GM12878 (cell line): Measurements from ENCODE around the gene ITGA3. TPM values are rescaled to one million over a fixed set of nuclear protein-coding genes. Genes with fewer than 3 reads are reported as not detected.

Source experiments
- ATAC-seq: fragments of 200-7000 bp; cut with Tn5 transposase; 3 replicates; pipeline ENCODE4 v1.9.1; 2020; ENCODE audit warnings: mild to moderate bottlenecking, moderate library complexity
- BruUV-seq: library from RNA; stranded (reverse); fragments of 400-500 nt; replicated peaks from 2 replicates; lab custom pipeline; 2021; lab: Mats Ljungman, UMichigan
- CTCF ChIA-PET: fragments of 300-600 bp; sonication (Branson Sonifier 250); formaldehyde crosslinking; extraction: SDS; loops from one replicate; lab custom pipeline; 2021; ENCODE audit warnings: inconsistent platforms; lab: Yijun Ruan, JAX
- POLR2A ChIA-PET: fragments of 350-600 bp; formaldehyde crosslinking; extraction: SDS; loops from one replicate; lab custom pipeline; 2021; ENCODE audit warnings: inconsistent platforms; lab: Charles Lee
- RAD21 ChIA-PET: fragments of 300-600 bp; sonication (Branson Sonifier 250); formaldehyde crosslinking; loops from one replicate; lab custom pipeline; 2023; ENCODE audit warnings: antibody characterized with exemption; ENCODE audit not compliant: unreplicated experiment; lab: Charles Lee
- SMC1A ChIA-PET: fragments of 300-600 bp; sonication (Branson Sonifier 250); formaldehyde crosslinking; loops from one replicate; lab custom pipeline; 2023; ENCODE audit not compliant: unreplicated experiment, uncharacterized antibody; lab: Charles Lee
- DNase-seq: peaks from one replicate; pipeline ENCODE4 v3.0.0-alpha.2; 2011; ENCODE audit warnings: low read depth, low spot score
- FAIRE-seq: peaks from 3 replicates; lab custom pipeline; 2011; peaks lifted over from hg19 to GRCh38; lab: Jason Lieb, UNC
- H2AFZ ChIP-seq: 2 replicates; pipeline ENCODE4 v1.6.0; 2011; ENCODE audit warnings: low read depth, low read length, control low read depth; ENCODE audit not compliant: control insufficient read depth
- H3K27ac ChIP-seq: 2 replicates; pipeline ENCODE4 v1.5.1; 2011; ENCODE audit warnings: control low read depth; ENCODE audit not compliant: control insufficient read depth, insufficient read depth
- H3K27me3 ChIP-seq, 2 experiments: replicated peaks in 1 of 2; 2 replicates each; pipeline versions ENCODE4 v1.6.0 to v1.6.1; 2011; ENCODE audit warnings: low read length in 1 of 2; ENCODE audit not compliant: control insufficient read depth in 2 of 2, insufficient read depth in 2 of 2
- H3K36me3 ChIP-seq, 2 experiments: 2 replicates each; pipeline ENCODE4 v1.5.1; 2011; ENCODE audit warnings: low read length in 1 of 2; ENCODE audit not compliant: control insufficient read depth in 2 of 2, insufficient read depth in 2 of 2
- H3K4me1 ChIP-seq: 2 replicates; pipeline ENCODE4 v1.6.1; 2011; ENCODE audit warnings: mild to moderate bottlenecking, low read length, moderate library complexity, mixed read lengths; ENCODE audit not compliant: control insufficient read depth, insufficient read depth
- H3K4me2 ChIP-seq: 2 replicates; pipeline ENCODE4 v1.6.0; 2011; ENCODE audit warnings: control low read depth; ENCODE audit not compliant: control insufficient read depth, insufficient read depth
- H3K4me3 ChIP-seq: fragments of 200-600 bp; sonication (generic); 2 replicates; pipeline ENCODE4 v1.5.1; 2016
- H3K79me2 ChIP-seq: 2 replicates; pipeline ENCODE4 v1.6.0; 2011; ENCODE audit warnings: low read length; ENCODE audit not compliant: control insufficient read depth, insufficient read depth
- H3K9ac ChIP-seq: 2 replicates; pipeline ENCODE4 v1.8.0; 2011; ENCODE audit warnings: low read length, control low read depth, mixed read lengths; ENCODE audit not compliant: control insufficient read depth, insufficient read depth
- H3K9me3 ChIP-seq: replicated peaks from 3 replicates; pipeline ENCODE4 v1.5.1; 2011; ENCODE audit warnings: mild to moderate bottlenecking, low read length; ENCODE audit not compliant: control insufficient read depth, insufficient read depth
- H4K20me1 ChIP-seq: 2 replicates; pipeline ENCODE4 v1.6.0; 2011; ENCODE audit not compliant: control insufficient read depth, insufficient read depth
- BACH1 ChIP-seq: fragments of 450-650 bp; IDR thresholded peaks from 2 replicates; pipeline ENCODE4 v1.6.1; 2017; ENCODE audit warnings: mild to moderate bottlenecking, borderline replicate concordance
- CEBPZ ChIP-seq: fragments of 150-350 bp; IDR thresholded peaks from 2 replicates; pipeline ENCODE4 v1.6.1; 2016; ENCODE audit warnings: low read depth, low read length
- KAT2A ChIP-seq: conservative IDR thresholded peaks from 2 replicates; pipeline ENCODE4 v1.6.1; 2011; ENCODE audit warnings: low read depth, low read length; ENCODE audit not compliant: control insufficient read depth
- PAX5 ChIP-seq: IDR thresholded peaks from 2 replicates; pipeline ENCODE4 v1.6.1; 2011; ENCODE audit warnings: low read depth, low read length, borderline replicate concordance
- PRDM15 ChIP-seq: fragments of 450-650 bp; formaldehyde crosslinking; IDR thresholded peaks from 2 replicates; pipeline ENCODE4 v1.4.0; 2020; ENCODE audit warnings: mild to moderate bottlenecking, moderate library complexity
- RCOR1 ChIP-seq: conservative IDR thresholded peaks from 2 replicates; pipeline ENCODE4 v1.6.1; 2012; ENCODE audit warnings: low read depth, low read length, improper control_type of control experiment
- SMARCA5 ChIP-seq: fragments of 450-650 bp; IDR thresholded peaks from 2 replicates; pipeline ENCODE4 v1.6.1; 2017; ENCODE audit warnings: mild to moderate bottlenecking
- WGBS: methylation state at CpG from one replicate; pipeline ENCODE4 v1.1.6; 2016; ENCODE audit warnings: low lambda C conversion rate; ENCODE audit not compliant: insufficient replicate concordance, insufficient coverage; ENCODE audit errors: missing lambda C conversion rate; 5-methylcytosine and 5-hydroxymethylcytosine counted together
- in situ Hi-C: fragments of 300-500 bp; cut with MboI; formaldehyde crosslinking; loops from 9 replicates; pipeline ENCODE4 v1.14.3; 2018; ENCODE audit warnings: mixed read lengths
- intact Hi-C: fragments of 100-400 bp; cut with micrococcal nuclease; formaldehyde crosslinking; loops from one replicate; pipeline ENCODE4 v1.14.2; 2022; ENCODE audit not compliant: unreplicated experiment
- polyA plus RNA-seq, 11 experiments: library from polyadenylated mRNA; depleted of rRNA in 4 of 11; unstranded in 6 of 11; stranded (reverse) in 5 of 11; fragments of >200 nt; fragmentation: Nextera tagmentation in 4 of 11; fragmentation: Illumina TruSeq in 1 of 11; extraction: Ambion mirVana in 4 of 11; extraction: Trizol in 1 of 11; gene quantifications; 1 replicate in 1 of 11; 2 replicates in 10 of 11; pipeline versions ENCODE4 v1.2.1 to v1.2.3, GENCODE V29; 2011 to 2016; ENCODE audit warnings: inconsistent platforms in 2 of 11, missing spikeins in 2 of 11, low read depth in 1 of 11
- total RNA-seq, 4 experiments: library from RNA; depleted of rRNA in 3 of 4; stranded (reverse); fragments of >200 nt in 3 of 4; fragmentation: Illumina TruSeq in 1 of 4; extraction: Trizol in 1 of 4; gene quantifications; 2 replicates each; pipeline versions ENCODE4 v1.2.1 to v1.2.3, GENCODE V29; 2013 to 2021
- TF ChIP-seq, protein P1 (sequence below): fragments of 450-650 bp; IDR thresholded peaks from 2 replicates; pipeline ENCODE4 v1.6.1; 2017; ENCODE audit warnings: antibody characterized with exemption, mild to moderate bottlenecking, moderate library complexity

The ITGA3 gene
- total and polyA plus RNA-seq, 10 of the 15 experiments (the other 5 are each of a cell fraction or from before 2014, with no cell fraction given) = 0.29 to 13.4 (median 6.6) TPM

DNA sequence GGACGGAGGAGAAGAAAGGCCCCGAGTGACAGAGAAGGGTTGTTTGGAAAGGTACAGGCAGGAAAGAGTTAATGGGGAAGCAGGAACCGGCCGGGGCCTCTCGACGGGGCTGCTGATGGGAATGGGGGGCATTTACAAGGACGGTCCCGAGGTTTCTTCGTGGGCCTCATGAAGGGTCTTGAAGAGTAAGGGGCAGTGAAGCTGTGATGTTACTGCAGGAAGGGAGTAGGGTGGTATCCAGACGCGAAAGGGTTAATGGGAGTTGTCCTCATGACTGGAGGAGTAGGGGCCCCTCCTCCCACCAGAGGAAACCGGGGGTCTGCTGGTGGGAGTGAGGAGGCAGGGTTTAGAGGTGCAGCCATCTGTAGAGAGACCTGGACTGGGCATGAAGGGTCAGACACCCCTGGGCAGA, 39.7 kb downstream of the ITGA3 start (continued):
- TF ChIP-seq CEBPZ (no peak), SMARCA5 (peak; percentile 49; the same call in 1 of the 2 replicates)

GRCh38 chr17:50096092-50096491, 40.2 kb downstream of the ITGA3 start:
- Histone ChIP-seq H2AFZ (no peak overlapping the region), H3K9ac (peak overlapping the region; percentile 66; the same call in 1 of the 2 replicates), H3K79me2 (no peaks in the 10 kb centered on the region), H3K27me3 (no peaks in the 10 kb centered on the region), H3K4me3 (peak overlapping the region; percentile 85), H3K4me1 (peaks cover 17% of the 10 kb centered on the region), H3K36me3 (no peaks in the 10 kb centered on the region), H3K27ac (no peak overlapping the region), H3K4me2 (peak overlapping the region; percentile 98), H4K20me1 (no peaks in the 10 kb centered on the region), H3K9me3 (no peaks in the 10 kb centered on the region)
- RAD21 ChIA-PET = no interaction called here
- POLR2A ChIA-PET = interaction anchor here (1.0 kb wide), 1 partner anchor 97 kb away, joined by 3 read pairs; no protein-coding TSS in a partner anchor
- SMC1A ChIA-PET = no interaction called here
- 74% methylated on average over 6 of the region's 6 CpGs for whole genome bisulfite sequencing
- no peak for DNase-seq
- intact Hi-C loops (loop anchor here (5.0 kb wide), 1 partner anchor 51 kb away; no protein-coding TSS in a partner anchor), in situ Hi-C loops (no loop called here)
- no TSS peak for BruUV-seq
- CTCF ChIA-PET = interaction anchor here (0.7 to 3.4 kb wide), 6 partner anchors 9 to 99 kb away, joined by 3 to 13 read pairs (median 4); partner anchors contain the start of gene ITGA3
- FAIRE-seq = no peak
- ATAC-seq = no peak
- TF ChIP-seq CEBPZ = no peak
- TF ChIP-seq KAT2A = no peak
- TF ChIP-seq, protein P1, sequence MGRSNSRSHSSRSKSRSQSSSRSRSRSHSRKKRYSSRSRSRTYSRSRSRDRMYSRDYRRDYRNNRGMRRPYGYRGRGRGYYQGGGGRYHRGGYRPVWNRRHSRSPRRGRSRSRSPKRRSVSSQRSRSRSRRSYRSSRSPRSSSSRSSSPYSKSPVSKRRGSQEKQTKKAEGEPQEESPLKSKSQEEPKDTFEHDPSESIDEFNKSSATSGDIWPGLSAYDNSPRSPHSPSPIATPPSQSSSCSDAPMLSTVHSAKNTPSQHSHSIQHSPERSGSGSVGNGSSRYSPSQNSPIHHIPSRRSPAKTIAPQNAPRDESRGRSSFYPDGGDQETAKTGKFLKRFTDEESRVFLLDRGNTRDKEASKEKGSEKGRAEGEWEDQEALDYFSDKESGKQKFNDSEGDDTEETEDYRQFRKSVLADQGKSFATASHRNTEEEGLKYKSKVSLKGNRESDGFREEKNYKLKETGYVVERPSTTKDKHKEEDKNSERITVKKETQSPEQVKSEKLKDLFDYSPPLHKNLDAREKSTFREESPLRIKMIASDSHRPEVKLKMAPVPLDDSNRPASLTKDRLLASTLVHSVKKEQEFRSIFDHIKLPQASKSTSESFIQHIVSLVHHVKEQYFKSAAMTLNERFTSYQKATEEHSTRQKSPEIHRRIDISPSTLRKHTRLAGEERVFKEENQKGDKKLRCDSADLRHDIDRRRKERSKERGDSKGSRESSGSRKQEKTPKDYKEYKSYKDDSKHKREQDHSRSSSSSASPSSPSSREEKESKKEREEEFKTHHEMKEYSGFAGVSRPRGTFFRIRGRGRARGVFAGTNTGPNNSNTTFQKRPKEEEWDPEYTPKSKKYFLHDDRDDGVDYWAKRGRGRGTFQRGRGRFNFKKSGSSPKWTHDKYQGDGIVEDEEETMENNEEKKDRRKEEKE = no peak
- no peak for TF ChIP-seq BACH1
- TF ChIP-seq PRDM15 (CRISPR knock-in tag) = no peak
- no peak for TF ChIP-seq RCOR1
- no peak for TF ChIP-seq PAX5
